PC-3 (cell line): ENCODE results near the gene PTBP1. TPM values are rescaled to one million over a fixed set of nuclear protein-coding genes. Genes with fewer than 3 reads are reported as not detected.

Experiments
- ATAC-seq: fragments of 200-7000 bp; cut with Tn5 transposase; 2 replicates; pipeline ENCODE4 v1.9.1; 2020; ENCODE audit warnings: mild to moderate bottlenecking, moderate library complexity
- BruUV-seq: library from RNA; stranded (reverse); fragments of 400-500 nt; replicated peaks from 2 replicates; lab custom pipeline; 2021; lab: Mats Ljungman, UMichigan
- CTCF ChIA-PET: fragments of 300-600 bp; sonication (Branson Sonifier 250); formaldehyde crosslinking; loops from one replicate; lab custom pipeline; 2022; ENCODE audit warnings: antibody characterized with exemption; lab: Charles Lee
- POLR2A ChIA-PET: fragments of 300-600 bp; sonication (Branson Sonifier 250); formaldehyde crosslinking; loops from one replicate; lab custom pipeline; 2022; ENCODE audit warnings: antibody characterized with exemption; ENCODE audit not compliant: unreplicated experiment; lab: Charles Lee
- DNase-seq: peaks from one replicate; pipeline ENCODE4 v3.0.0-alpha.2; 2015
- H2AFZ ChIP-seq: fragments of 300-600 bp; sonication (generic); 2 replicates; pipeline ENCODE4 v1.6.0; 2016; ENCODE audit warnings: antibody characterized with exemption, low read length
- H3F3A ChIP-seq: fragments of 300-600 bp; sonication (generic); one replicate; pipeline ENCODE4 v1.6.0; 2017; ENCODE audit warnings: antibody characterized with exemption, low read length, control low read depth, mild to moderate bottlenecking; ENCODE audit not compliant: unreplicated experiment
- H3K27ac ChIP-seq: fragments of 300-600 bp; sonication (generic); 2 replicates; pipeline ENCODE4 v1.5.1; 2016; ENCODE audit warnings: mild to moderate bottlenecking, low read length
- H3K27me3 ChIP-seq: fragments of 300-600 bp; sonication (generic); 2 replicates; pipeline ENCODE4 v1.6.1; 2016; ENCODE audit warnings: low read length, mixed read lengths
- H3K36me3 ChIP-seq: fragments of 300-600 bp; sonication (generic); 2 replicates; pipeline ENCODE4 v1.6.1; 2016; ENCODE audit warnings: low read depth, mixed run types, low read length, mixed read lengths
- H3K4me1 ChIP-seq: fragments of 300-600 bp; sonication (generic); 2 replicates; pipeline ENCODE4 v1.5.1; 2016; ENCODE audit warnings: low read length; ENCODE audit not compliant: insufficient read depth
- H3K4me2 ChIP-seq: fragments of 300-600 bp; sonication (generic); 2 replicates; pipeline ENCODE4 v1.6.0; 2016; ENCODE audit warnings: low read length
- H3K4me3 ChIP-seq: fragments of 300-600 bp; sonication (generic); 2 replicates; pipeline ENCODE4 v1.5.1; 2016; ENCODE audit warnings: mild to moderate bottlenecking, low read length, mixed read lengths
- H3K79me2 ChIP-seq: fragments of 300-600 bp; sonication (generic); 2 replicates; pipeline ENCODE4 v1.6.1; 2017; ENCODE audit warnings: low read length, mixed read lengths
- H3K9ac ChIP-seq: fragments of 300-600 bp; sonication (generic); 2 replicates; pipeline ENCODE4 v1.6.0; 2016; ENCODE audit warnings: mild to moderate bottlenecking, low read length
- H3K9me2 ChIP-seq: fragments of 300-600 bp; sonication (generic); replicated peaks from 2 replicates; pipeline ENCODE4 v1.6.1; 2016; ENCODE audit warnings: mixed run types, low read length, mixed read lengths
- H3K9me3 ChIP-seq: fragments of 300-600 bp; sonication (generic); 2 replicates; pipeline ENCODE4 v1.6.1; 2016; ENCODE audit warnings: low read length, mixed read lengths
- H4K20me1 ChIP-seq: fragments of 300-600 bp; sonication (generic); 2 replicates; pipeline ENCODE4 v1.6.1; 2016; ENCODE audit warnings: low read length, mixed read lengths
- EZH2 ChIP-seq: fragments of 300-600 bp; sonication (generic); IDR thresholded peaks from one replicate; pipeline ENCODE4 v1.6.1; 2017; ENCODE audit warnings: antibody characterized with exemption, mild to moderate bottlenecking, low read length; ENCODE audit not compliant: unreplicated experiment
- EZH2phosphoT487 ChIP-seq: fragments of 300-600 bp; sonication (generic); IDR thresholded peaks from 2 replicates; pipeline ENCODE4 v1.6.1; 2018; ENCODE audit warnings: mild to moderate bottlenecking, antibody characterized with exemption, low read length, borderline replicate concordance
- intact Hi-C: fragments of 100-400 bp; cut with micrococcal nuclease; formaldehyde crosslinking; loops from 2 replicates; pipeline ENCODE4 v1.9.0; 2023
- total RNA-seq: library from RNA; depleted of rRNA; stranded (reverse); fragments of >200 nt; gene quantifications from 2 replicates; pipeline ENCODE4 v1.2.3, GENCODE V29; 2014
- TF ChIP-seq, protein P1 (sequence below): fragments of 300-600 bp; sonication (generic); conservative IDR thresholded peaks from 2 replicates; pipeline ENCODE4 v1.5.1; 2017; ENCODE audit warnings: antibody characterized with exemption, low read depth, mild to moderate bottlenecking, low read length

PTBP1 gene
- total RNA-seq, 1 experiment from 2014 or later, result 412 TPM

DNA sequence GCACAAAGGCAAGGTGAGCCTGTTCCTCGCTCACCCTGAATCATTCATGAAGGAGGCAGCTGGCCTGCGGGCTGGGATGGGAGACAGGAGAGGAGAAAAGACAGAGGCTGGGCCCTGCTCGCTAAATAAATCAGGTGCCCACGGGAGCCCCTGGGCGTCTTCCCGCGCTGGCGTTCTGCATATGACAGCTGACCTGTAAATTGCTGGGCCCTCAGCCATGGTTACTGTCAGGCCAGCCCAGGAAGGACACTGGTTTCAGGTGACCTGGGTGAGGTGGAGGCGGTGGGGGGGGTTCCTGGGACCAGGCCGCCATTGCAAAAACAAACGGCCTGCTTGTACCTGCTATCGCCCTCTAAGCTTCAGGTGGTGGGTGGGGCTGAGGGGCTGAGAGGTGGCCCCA is 3.4 kb upstream of the PTBP1 start:
- BruUV-seq, result no TSS peak
- ChIA-PET CTCF (no interaction called here), POLR2A (no interaction called here)
- H3K27ac ChIP-seq, result no peak overlapping the region
- ATAC-seq (no peak), DNase-seq (no peak)
- TF ChIP-seq EZH2, result no peak
- TF ChIP-seq, protein P1, sequence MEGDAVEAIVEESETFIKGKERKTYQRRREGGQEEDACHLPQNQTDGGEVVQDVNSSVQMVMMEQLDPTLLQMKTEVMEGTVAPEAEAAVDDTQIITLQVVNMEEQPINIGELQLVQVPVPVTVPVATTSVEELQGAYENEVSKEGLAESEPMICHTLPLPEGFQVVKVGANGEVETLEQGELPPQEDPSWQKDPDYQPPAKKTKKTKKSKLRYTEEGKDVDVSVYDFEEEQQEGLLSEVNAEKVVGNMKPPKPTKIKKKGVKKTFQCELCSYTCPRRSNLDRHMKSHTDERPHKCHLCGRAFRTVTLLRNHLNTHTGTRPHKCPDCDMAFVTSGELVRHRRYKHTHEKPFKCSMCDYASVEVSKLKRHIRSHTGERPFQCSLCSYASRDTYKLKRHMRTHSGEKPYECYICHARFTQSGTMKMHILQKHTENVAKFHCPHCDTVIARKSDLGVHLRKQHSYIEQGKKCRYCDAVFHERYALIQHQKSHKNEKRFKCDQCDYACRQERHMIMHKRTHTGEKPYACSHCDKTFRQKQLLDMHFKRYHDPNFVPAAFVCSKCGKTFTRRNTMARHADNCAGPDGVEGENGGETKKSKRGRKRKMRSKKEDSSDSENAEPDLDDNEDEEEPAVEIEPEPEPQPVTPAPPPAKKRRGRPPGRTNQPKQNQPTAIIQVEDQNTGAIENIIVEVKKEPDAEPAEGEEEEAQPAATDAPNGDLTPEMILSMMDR, result no peak
- TF ChIP-seq EZH2phosphoT487, result no peak
- peaks cover 8% of the 10 kb centered on the region for H3K36me3 ChIP-seq
- H3K9me2 ChIP-seq, result no peaks in the 10 kb centered on the region
- H3K4me3 ChIP-seq, result no peak overlapping the region
- peaks cover 9% of the 10 kb centered on the region for H4K20me1 ChIP-seq
- H3K4me1 ChIP-seq, result no peaks in the 10 kb centered on the region
- no peaks in the 10 kb centered on the region for H3K9me3 ChIP-seq
- H3K4me2 ChIP-seq, result no peak overlapping the region
- H3F3A ChIP-seq, result no peaks in the 10 kb centered on the region
- H3K9ac ChIP-seq, result no peak overlapping the region
- peaks cover 10% of the 10 kb centered on the region for H3K79me2 ChIP-seq
- no peaks in the 10 kb centered on the region for H3K27me3 ChIP-seq
- intact Hi-C loops, result no loop called here
- H2AFZ ChIP-seq, result no peak overlapping the region

DNA sequence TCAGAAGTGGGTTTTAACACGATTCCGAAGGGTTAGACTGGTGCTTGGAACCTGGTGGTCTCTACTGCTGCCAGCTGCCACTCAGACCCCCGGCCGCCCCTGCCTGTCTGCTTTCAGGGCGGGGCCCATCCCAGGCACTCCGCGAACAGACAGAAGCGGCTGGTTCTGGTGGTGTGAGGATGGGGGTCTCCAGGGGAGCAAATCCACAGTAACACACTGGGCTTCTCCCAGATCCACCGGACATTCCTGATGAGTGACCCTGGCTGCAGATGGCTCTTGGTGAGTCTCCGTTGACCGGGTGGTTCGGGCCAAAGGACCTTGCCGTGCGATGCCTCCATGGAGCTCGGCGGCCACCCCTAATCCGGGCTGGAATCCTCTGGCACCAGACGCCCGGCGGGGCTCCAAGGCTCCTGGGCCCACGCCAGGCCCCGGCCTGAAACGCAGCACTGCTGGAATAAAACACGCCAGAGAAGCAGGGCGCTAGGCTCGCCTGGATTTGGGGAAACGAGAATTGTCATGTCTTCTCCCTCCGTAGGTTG is 2.1 kb upstream of the PTBP1 start:
- Histone ChIP-seq H3K4me2 (no peak overlapping the region), H3K27me3 (no peaks in the 10 kb centered on the region), H3F3A (no peaks in the 10 kb centered on the region), H4K20me1 (peaks cover 22% of the 10 kb centered on the region), H3K27ac (no peak overlapping the region), H3K4me1 (peaks cover 8% of the 10 kb centered on the region), H3K79me2 (peaks cover 23% of the 10 kb centered on the region), H3K9me3 (no peaks in the 10 kb centered on the region), H3K4me3 (no peak overlapping the region), H3K9ac (no peak overlapping the region), H3K9me2 (no peaks in the 10 kb centered on the region), H3K36me3 (peaks cover 20% of the 10 kb centered on the region), H2AFZ (no peak overlapping the region)
- TF ChIP-seq EZH2phosphoT487 (no peak), EZH2 (no peak)
- TF ChIP-seq, protein P1, result no peak
- POLR2A ChIA-PET, result no interaction called here
- intact Hi-C loops, result no loop called here
- CTCF ChIA-PET, result no interaction called here
- ATAC-seq (no peak), DNase-seq (no peak)
- BruUV-seq, result no TSS peak
